ENCODE results near the gene LCMT1.
A peak's percentile ranks its signal among the peaks of the same experiment; 100 is the strongest.
"Not testable (repeated sequence)": the region's sequence is repeated elsewhere in the genome, so short reads cannot be mapped to it uniquely, and the experiment has no call there.

Gene LCMT1

DNA sequence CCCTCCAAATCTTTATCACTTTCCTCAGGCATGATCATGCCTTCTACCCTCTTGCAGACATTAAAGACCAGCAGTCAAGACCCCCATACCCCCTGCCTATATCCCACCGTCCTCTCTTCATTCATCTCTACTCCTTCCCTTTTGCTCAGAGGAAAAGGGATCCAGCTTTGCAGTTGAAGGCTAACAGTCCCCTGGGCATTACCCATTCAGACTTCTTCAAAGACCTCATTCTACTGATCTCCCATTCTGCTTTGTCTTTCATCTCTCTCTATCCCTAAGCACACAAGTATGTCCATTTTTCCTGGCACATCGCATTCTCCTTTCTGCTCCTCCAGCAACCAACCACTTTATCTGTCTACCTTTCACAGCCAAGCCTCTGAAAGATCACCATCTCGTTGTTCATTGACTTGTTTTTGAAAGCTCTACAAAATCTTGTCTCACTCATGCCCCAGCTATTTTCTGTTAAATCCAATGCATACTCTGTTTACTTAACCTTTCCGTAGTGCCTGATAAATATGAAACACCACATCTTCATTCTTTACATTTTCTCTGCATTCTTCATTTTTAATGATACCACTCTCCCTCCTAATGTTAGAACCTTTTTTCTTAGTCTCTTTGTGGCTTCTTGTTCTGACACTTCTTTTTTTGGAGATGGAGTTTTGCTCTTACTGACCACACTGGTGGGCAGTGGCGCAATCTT lies 14.1 kb upstream of the LCMT1 start:
- DNase-seq = no peak

DNA sequence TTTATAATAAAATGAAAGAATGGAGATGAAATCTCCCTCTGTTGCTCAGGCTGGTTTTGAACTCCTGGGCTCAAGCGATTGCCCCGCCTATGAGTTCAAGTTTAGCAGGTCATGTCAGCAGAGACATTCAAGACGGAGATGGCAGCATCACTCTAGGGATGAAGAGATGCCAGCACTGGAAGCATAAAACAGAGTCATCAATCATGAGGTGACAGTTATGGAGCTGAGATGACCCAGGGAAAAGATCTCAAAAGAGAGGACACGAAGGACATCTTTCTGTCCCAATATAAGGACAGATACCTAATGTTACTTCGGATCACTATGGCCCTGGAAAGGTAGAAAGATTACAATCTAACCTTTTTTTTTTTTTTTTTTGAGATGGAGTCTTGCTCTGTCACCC lies 11.0 kb upstream of the LCMT1 start:
- no peak for DNase-seq

DNA sequence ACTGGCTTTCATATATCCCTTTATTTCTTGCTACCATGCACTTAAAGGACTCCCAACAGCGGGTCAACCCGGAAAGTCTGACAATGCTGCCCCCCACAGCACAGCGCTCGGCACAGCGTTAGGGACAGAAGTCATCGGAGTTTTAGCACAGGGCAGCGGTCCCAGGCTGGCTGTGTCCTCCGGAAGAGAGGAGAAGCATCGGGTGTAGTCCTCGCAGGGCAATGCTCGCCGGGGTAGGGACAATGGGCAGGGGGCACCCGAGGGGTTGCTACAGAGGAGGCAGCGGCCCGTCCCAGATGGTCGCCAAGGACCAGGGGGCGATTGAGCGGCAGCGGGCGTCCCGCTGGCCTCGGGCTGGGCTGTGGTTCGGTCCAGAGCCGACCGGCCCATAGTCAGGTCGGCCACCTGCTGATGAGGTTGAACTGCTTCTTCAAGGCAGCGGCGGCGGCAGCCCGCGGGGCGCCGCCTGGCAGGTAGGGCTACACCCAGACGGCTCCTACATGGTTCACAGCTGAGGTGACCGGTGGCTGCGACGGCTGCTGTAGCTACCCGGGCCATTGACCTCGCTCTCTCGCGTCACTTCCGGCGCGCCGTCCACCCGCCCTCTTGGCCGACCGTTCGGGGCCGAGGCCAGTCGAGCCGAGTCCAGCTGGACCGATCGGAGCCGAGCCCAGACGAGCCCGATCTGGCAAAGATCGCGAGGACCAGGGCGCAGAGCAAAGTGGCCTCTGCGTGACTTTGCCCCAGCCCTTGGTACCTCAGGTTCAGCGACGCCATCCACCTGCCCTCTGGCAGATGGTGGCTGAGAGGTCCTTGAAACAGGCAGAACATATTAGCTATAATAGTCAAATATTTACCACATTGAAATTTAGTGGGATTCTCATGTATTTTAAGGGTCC lies 4.7 kb upstream of the LCMT1 start:
- DNase-seq = peak; percentile 63

DNA sequence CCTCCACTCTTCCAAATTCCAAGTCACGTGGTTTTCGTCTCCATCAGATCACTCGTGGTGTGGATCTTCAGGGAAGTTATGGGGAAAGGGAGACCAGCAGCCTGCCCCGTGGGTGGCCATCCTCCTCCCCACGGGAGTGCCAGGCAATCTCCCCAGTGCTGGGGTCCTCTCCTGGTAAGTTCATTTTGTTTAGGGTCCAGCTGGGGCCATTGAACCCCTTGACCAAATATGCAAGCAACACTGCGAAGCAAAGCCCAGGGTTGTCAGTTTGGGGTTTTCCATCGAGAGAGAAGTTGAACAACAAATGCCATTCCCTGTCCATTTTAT lies 4.1 kb upstream of the LCMT1 start:
- DNase-seq = no peak

DNA sequence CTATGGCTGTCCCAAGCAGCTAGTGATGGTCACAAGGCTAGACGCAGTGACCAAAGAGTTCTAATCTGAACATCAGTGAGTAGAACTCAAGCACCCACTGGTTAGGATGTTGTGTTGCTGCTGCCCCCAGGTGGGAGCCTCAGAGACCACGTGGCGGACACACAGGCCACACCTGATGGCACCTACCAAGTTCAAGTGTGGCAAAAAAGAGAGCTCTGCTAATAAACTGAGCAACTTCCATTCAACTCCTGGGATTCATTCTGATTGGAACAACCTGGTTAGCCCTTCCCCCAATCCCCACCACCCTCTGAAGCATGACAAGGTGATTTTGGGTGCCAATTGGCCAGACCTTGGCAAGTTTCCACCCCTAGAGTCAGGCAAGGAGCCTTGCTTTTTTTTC lies 3.5 kb upstream of the LCMT1 start:
- peak; percentile 50 for DNase-seq

DNA sequence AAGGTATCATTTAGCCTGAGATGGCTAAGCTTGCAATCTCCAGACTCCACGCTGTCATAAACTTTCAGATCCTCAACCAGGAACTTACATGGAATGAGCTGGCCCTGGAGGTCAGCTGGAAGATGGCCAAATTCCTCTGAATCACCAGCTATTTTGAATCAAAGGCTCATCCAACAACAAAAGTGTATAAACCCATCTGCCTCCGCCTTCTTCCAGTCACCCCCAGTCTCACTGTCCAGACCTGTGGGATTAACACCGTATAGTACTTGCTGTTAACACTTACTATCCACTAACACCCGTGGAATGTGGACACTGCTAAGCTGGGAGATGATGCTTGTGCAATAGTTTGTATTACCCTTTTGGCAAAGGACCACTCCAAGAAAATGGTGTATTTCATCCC lies 1.9 kb upstream of the LCMT1 start:
- no peak for DNase-seq

DNA sequence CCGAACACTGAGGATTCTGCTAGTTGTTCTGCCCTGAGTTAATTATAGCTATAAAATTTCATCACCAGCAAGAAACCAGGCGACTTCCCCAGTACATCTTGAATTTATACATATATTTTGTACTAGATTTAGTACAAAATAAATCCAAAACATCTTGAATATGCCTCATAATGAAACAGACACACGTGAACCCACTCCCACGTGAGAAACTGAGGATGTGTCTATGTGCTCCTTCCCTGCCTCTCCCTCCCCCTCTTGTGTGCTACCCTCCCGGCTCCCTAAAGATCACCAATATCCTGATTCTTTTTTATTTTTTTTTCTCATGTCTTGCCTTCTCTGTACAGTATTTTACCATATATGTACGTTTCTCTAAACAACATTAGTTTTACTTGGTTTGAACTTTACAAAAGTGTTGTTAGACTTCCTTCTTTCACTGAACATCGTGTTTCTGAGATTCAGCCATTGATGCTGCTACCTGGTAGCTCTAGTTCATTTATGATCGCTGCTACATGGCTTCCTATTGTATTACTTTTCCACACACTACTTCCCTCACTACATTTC lies 1.1 kb upstream of the LCMT1 start:
- peak; percentile 39 for DNase-seq

DNA sequence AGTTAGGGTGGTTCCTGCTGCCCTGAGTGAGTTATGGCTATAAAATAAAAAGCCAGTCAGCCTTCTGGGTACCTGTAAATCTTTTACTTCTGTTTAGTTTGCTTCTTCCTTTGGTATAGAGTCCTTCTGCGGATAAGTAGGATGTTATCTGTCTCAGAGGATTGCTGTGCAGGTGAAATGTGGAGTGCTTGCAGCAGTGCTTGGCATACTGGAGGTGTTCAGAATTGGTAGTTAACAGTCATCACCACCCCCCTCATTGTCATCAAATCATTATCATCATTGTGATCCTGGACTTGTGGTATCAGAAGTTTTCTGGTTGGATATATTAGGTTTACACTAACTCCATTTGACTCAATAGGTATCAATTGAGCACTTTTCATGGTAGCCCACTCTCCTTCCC lies 2.6 kb downstream of the LCMT1 start:
- DNase-seq = no peak

DNA sequence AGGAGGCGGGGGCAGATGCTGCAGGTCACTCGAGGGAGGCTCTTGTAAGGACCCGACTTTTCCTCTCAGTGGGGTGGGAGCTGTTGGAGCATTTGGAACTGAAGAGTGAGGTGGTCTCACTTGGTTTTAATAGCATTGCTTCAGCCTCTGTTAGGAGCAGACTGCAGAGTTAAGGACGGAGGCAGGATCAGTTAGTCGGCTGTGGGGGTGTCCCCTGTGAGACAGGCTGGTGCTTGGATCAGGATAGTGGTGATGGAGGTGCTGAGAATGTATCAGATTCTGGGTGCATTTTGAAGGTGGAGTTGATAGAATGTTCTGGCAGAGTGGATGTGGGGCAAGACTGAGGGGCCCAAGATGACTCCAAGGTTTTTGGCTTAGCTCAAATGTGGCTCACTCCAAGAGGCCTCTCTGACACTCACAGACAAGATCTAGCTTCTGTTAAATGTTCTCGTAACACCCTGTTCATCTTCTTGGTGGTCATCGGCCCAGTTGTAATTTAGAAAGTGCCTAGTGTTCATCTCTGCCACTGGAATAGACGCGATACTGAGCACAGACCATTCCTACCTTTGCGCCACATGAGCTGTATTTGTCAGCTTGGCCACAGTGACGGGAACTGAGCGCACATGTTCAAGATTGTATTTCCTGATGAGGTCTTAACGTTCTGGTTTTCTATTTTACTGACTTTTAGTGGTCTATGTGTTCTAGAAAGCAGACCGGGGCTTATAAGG lies 7.5 kb downstream of the LCMT1 start:
- DNase-seq = no peak

DNA sequence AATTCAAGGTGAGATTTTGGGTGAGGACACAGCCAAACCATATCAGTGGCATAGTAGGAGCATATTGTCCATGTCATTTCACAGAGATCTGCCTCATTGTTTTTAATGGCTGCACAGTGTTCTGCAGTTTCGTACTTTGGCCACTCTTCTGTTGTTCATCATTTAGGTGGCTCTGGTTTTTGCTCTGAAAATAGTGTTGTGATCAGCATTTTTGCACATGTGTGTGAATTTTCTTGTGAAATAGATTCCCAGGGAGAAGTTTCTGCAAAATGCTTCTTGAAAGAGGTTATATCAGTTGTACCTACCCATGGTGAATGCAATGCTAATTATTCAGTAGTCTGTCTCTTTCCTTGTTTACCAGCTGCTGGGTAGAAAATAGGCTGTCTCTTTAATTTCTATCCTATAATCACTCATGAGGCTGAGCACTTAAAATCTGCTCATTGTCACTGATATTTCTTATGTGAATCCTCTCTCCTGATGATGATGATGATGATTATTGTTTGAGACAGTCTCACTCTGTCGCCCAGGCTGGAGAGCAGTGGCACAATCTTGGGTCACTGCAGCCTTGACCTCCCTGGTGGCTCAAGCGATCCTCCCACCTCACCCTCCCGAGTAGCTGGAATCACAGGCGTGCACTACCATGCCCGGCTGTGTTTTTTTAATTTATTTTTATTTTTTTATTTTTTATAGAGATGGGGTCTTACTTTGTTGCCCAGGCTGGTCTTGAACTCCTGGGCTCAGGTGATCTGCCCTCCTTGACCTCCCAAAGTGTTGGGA lies 10.5 kb downstream of the LCMT1 start:
- DNase-seq = no peak

DNA sequence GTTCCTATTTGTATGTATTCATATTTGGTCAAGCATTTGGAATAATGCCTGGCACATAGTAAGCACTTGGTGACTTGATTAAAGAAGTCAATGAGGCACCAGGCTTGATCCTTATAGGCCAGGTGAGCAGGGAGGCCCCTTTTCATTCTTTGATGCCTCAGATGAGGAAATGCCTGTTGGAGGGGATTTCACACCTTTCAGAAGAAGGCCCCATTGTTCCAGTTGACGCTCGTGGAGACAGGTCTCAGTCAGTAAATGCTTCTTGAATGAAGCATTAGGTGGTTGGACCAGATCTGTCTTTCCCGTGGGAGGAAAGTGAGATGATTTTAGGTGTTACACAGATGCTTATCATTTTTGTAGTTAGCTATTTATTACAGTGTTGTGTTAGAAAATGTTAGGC lies 13.0 kb downstream of the LCMT1 start:
- DNase-seq = no peak

DNA sequence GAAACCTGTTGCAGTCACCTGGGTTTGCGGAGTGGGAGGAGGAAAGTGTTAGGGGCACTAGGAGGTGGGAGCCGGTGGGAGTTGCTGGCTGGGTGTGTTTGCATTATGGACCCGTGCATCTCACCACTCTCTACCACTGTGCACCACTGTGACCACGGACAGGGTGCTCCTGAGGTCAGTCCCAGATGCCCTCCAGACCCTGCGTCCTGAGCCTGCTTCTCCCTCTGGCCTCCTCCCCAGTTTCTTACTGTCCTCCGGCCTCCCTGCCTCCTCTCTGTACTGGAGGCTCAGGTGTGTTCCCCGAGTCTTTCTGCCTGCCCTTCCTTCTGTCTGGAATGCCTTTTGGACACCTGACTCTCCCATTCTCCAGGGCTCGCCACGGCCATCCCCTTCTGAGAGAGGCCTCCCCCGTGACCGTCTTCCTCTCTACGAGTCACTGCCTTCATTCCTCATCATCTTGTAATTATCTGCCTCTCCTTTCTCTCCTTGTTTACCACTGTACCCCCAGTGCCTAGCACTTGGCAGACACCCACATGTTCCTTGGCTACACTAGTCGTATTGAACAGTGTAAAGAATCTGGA lies 14.6 kb downstream of the LCMT1 start:
- DNase-seq = not testable (repeated sequence)

DNA sequence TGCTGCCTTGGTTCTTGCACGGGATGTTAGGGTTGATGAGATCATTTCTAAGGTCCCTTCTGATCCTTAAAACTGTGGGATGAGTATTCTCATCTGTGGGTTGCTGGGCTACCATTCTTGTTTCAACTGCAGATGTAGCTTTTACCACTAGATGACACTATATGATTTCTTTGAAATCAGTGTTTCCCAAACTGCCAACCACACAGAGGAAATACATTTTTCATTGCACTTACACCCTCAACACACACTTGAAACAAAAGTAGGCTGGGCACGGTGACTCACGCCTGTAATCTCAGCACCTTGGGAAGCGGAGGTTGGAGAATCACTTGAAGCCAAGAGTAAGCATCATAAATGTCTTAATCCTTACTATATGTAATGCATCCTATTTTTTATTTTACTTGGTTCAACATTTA lies 15.3 kb downstream of the LCMT1 start:
- DNase-seq = peak; percentile 17

DNA sequence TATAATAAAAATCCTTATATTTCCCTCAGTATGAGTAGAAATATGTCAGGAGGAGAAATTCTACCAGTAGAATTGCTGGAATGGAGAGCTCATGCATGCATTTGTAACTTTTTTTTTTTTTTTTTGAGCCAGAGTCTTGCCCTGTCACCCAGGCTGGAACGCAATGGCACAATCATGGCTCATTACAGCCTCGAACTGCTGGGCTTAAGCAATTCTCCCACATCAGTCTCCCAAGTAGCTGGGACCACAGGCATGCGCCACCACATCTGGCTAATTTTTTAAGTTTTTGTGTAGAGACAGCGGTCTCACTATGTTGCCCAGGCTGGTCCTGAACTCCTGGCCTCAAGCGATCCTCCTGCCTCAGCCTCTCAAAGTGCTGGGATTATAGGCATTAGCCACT lies 21.2 kb downstream of the LCMT1 start:
- not testable (repeated sequence) for DNase-seq

DNA sequence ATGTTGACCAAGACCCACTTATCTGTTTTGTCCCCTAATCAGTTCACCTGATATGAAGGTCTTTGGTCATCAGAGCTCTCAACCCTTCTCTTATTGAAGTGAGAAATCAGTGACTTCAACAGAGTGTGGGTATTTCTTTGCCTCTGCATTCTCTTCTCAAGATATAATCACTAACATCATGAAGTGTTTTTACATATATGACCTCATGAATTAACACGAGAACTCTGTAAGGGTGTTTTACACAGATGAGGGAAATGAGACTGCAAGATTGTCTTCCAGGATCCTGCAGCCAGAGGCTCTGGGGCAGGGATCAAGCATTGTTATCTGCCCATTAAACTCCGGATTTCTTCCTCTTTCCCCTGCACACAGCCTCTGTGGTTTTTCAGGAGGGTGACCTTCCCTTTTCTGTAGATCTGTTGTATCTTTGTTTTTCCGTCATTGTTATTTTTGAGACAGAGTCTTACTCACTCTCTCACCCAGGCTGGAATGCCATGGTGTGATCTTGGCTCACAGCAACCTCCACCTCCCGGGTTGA lies 22.7 kb downstream of the LCMT1 start:
- no peak for DNase-seq

DNA sequence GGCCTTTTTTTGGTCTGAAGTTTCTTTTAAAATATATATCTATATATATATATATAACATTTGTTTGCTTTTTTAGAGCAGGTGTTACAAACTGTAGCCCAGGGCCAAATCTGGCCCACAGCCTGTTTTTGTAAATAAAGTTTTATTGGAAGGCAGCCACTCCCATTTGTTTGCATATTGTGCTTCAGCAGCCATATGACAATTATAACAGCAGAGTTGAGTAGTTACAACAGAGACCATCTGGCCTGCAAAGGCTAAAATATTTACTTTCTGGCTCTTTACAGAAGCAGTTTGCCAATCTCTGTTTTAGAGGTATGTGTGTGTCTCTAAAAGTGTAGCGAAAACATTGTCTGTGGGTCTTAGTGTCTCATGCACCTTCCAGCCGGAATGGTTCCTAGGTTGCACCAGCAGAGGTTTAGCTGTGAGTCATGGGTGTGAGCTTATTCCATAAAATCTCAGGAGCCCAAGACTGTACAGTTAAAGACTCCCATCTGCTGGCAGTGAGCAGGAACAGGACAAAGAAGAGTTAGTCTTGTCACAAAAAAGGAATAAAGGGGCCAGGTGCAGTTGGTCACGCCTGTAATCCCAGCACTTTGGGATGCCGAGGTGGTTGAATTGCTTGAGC lies 23.8 kb downstream of the LCMT1 start:
- no peak for DNase-seq

DNA sequence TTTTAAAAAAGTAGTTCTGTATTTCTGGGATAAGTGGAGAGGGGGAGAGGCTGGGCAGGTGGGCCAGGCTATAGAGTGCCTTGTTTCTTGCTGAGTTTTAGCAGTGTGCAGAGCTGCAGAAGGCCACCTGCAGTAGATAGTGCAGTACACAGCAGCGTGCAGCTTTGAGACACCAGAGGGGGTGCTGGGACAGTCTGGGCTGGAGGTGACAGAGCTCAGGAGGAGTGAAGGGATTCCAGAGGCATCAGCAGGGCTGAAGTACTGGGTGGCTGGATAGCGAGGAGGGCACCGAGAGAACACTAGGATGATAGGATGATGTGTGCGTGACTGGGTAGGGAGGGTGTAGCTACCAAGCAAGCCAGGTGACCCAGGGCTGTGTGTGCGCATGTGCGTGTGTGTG lies 26.6 kb downstream of the LCMT1 start:
- no peak for DNase-seq

DNA sequence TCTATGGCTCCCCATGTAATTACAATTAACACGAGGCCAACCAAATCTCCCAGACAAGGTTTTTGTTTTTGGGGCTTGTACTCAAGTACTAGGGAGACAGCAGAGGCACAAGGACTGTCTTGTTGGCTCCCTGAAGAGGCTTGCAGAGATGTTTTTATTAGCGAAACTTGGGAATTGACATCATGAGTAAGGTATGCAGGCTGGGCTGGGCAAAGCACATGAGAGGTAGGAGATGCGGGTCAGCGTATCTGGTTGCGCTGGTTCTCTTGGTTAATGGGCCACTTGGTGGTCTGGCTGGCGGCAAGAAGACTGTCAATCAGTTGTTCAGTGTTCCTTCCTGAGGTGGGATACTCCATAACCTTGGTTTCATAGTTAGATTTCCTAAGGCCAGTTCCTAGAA lies 28.9 kb downstream of the LCMT1 start:
- DNase-seq = no peak

DNA sequence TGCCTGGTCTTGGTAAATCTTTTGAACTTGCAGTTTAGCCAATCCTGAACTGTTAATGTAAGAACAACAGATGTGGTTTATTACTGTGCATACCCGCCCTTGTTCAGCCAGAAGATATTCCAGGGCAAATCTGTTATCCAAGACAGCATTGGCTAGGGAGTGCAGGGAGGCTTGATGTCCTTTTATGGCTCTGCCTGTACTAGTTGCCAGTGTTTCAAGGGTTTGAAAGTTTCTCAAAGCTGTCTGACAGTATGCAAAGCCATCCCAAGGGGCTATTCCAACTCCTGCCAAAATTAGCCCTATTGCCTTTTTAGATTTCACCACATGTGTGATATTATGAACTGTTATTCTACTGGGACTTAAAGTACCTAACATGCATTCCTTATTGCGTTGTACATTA lies 30.1 kb downstream of the LCMT1 start:
- DNase-seq = no peak

DNA sequence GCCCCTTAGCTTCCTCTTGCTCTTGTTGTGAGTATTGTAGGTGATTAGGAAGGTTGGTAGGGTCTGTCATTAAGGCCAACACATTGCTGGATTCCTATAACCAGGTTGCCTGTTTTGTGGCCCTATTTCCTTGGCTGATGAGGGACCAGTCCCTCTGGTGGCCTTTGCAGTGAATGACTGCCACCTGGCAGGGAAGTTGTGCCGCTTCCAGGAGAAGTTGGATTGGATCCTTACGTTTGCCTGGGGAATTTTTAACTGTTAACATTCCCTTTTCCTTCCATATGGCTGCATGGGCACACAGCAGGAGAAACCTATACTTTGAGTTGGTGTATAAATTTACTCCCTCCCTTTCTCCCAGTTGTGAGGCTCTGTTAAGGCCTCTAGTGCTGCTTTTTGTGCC lies 32.4 kb downstream of the LCMT1 start:
- no peak for DNase-seq

DNA sequence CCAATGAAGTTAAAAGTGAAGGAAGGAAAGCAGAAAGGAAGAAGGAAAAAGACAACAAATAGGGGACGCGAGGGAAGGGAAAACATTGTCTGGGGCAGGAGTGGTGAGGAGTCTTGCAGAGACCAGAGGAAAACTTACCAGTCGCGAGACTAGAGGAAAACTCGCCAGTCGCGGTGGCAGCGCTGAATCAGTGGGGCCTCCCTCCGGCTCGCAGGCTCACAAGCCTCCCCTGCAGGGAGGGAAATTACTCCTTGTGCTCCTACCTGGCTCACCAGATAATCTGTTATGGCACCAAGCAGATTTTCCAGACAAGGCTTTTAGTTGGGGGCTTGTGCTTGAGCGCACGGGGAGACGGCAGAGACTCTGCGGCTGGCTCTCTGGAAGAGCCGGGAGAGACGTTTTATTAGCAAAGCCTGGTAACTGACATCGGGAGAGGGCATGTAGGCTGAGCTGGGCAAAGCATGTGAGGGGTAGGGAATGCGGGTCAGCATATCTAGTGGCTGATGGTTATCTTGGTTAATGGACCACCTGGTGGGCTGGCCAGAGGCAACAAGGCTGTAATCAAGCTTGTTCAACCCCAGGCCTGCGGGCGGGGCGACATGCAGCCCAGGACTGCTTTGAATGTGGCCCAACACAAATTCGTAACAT lies 37.1 kb downstream of the LCMT1 start:
- no peak for DNase-seq

All from activated naive CD4-positive, alpha-beta T cell treated with anti-CD3 and anti-CD28 coated beads, Interleukin-2, amount 50 U/mL, for 16 hours (primary cell).